Right hindlimb (tissue), 1 donor: ENCODE measurements around the gene MUC4.
"Not testable (repeated sequence)": the region's sequence is repeated elsewhere in the genome, so short reads cannot be mapped to it uniquely, and the experiment has no call there.

Experiments
- DNase-seq: peaks from one replicate; pipeline ENCODE4 v3.0.0-alpha.2; 2018

The MUC4 gene

DNA sequence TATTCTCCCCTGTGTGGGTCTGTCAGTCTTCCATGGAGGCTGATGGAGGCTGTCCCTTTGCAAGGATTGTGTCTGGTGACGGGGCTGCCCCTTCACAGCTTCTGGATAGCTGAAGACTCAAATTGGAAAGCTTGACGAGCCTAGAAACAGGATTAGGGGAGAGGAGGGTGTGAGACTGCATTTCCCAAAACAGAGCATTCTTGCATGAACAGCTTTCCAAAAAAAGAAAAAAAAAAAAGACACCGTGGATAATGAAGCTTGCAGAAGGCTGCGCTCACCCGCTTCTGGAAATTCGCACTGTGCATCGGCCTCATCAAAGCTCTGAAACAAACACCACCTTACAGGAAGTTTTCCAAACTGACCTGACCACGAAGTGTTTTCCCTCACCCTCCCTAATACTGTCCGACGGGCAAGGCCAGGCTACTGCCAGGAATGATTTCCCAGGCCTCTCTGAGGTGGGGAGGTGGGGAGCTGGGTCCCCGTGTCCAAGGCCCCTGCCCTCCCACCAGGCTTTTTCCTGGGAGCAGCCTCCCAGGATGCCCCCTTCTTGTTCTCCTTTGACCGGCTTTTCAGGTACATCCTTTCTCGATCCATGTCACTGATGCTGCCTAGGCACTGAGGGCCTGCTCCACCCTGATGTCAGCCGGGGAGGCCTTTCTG is 24.9 kb upstream of the MUC4 start:
- no peak for DNase-seq

DNA sequence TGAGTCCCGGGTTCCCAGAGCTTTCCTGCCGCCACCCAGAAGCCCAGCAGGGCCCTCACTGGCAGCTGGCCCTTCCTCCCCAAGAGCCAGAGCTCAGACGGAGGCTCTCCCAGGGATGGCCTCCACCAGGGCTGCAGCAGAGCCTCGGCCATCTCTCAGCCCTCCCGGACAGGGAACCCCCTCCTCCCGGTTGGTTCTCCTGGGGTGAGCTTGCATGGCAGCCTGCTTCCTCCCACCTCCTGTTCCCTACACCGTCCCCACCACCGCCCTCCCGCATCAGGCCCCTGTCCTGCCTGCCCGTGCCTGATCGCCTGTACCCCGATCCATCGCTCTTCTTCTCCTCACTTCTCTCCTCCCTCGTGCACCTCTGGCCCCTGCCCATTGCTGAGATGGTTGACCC is 24.1 kb upstream of the MUC4 start:
- DNase-seq = no peak

DNA sequence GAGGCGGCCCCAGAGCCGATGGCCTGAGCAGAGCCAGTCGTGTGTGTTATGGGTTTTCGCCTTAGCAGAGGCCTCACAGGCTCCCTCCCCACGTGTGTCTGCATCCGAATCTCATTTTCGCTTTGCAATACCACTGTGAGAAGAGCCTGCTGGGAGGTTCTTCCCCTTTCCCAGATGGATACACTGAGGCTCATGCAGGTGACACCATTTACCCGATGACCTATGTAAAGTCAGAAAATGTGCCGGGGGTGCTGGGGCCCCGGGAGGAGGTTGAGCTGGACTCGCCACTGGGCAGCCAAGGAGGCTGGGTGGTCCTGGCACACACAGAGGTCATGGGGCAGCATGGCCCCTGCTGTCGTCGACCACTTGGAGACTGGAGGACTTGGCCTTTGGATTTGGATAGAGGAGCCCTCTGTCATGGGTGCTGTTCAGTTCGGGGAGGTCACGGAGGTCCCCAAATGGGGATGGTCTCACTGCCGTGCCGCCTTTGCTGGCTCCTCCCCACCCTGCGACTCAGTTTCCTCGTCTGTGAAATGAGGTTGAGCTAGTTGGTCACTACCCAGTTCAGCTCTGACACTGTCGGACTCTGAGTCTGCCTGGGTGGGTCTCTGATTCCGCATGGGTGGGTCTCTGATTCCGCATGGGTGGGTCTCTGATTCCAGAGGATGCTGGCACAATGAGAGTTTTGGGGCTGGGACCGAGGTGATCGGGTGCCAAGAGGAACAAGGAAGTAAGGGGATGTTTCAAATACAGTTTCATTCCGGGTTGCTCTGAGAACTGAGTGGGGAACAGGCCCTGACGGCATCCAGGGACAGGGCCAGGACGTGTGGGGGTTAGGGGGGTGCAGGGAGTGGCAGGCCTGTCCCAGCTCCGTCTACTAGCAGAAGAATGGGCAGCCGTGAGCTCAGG is 23.2 kb upstream of the MUC4 start:
- DNase-seq = no peak

DNA sequence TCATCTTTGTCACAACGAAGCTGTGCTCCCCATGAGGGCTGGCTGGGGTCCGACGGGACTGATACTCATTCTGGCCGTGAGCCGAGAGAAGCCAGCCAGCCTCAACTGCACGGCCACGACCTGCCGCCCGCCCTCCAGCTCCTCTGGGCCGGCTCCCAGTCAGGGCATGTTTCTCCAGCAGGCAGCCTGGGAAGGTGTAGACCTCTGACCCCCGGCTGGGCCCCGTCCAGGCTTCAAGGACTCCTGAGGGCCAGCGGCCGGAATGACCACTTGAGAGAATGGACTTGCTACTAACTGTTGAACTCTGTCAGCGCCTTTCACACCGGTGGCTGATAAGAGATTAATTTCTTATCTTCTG is 18.1 kb upstream of the MUC4 start:
- DNase-seq = peak; percentile 11

DNA sequence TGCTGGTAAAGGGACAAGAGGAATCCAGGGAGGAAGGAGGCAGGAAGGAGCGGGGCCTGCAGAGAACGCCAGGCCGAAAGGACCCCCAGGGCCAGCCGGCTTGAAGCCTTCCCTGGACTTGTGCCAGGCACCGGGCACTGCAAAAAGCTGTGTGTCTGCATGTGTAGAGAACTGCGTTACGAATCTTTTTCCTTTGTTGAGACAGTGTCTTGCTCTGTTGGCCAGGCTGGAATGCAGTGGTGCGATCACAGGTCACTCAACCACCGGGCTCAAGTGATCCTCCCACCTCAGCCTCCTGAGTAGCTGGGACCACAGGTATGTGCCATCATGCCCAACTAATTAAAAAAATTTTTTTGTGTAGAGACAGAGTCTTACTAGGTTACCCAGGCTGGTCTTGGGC is 17.0 kb upstream of the MUC4 start:
- peak; percentile 11 for DNase-seq

DNA sequence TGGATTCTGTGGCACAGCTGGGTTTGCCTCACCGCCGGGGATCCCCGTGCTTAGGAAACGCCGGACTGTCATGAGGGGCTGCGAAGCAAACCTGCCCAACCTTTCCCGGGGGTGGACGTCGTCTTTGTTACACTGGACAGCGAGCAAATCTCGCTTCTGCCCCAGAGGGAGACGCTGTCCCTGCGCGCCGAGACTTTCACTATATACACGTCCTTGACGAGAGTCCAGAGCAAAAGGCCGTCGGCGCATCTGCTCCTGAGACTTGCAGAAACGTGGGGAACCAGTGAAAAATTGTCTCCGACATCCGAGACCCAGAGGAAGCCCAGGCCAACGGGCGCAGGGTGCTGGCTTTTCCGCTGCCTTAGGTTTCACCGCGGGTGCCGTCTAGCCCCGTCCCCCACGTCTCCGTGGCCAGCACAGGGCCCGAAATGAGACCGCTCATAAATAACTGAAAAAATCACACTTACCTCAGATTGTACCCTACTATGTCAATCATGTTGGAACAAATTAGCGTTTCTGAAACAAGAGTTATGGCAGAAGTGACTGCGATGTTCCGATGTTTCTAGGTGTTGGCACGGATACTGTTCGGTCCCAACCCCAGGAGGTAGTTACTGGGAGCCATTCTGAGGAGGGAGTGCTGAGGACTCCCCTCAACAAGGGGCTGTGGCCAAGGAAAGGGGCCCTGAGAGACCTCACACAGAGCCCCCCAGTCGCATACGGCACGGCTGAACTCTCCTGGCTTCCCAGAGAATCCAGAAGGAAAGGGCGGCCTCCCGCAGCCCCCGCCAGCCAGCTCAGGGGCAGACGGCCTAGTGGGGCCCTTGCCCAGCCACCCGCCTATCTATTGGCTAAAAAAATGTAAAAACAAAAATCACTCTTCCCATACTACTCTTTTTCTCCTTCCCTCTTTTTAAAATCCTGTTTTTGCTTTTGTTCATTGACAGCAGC is 14.4 kb upstream of the MUC4 start:
- DNase-seq = peak; percentile 1

DNA sequence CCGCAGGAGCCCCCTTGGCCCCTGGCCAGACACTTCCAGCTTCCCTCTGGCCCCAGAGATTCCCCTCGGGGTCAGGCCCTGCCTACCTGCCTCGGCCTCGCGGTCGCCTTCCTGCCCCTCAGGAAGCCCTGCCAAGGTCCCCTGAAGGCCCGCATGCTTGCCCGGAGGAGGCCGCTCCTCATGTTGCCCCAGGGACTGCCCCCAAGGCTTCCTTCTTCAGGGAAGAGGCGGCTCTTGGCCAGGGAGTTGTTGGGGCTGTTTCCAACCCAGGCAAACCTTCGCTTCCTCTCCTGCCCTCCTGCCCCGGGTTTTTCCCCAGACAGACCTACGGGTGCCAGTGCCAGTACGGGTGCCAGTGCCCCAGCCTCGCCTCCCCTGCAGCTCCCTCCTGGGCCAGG is 13.5 kb upstream of the MUC4 start:
- peak; percentile 2 for DNase-seq

DNA sequence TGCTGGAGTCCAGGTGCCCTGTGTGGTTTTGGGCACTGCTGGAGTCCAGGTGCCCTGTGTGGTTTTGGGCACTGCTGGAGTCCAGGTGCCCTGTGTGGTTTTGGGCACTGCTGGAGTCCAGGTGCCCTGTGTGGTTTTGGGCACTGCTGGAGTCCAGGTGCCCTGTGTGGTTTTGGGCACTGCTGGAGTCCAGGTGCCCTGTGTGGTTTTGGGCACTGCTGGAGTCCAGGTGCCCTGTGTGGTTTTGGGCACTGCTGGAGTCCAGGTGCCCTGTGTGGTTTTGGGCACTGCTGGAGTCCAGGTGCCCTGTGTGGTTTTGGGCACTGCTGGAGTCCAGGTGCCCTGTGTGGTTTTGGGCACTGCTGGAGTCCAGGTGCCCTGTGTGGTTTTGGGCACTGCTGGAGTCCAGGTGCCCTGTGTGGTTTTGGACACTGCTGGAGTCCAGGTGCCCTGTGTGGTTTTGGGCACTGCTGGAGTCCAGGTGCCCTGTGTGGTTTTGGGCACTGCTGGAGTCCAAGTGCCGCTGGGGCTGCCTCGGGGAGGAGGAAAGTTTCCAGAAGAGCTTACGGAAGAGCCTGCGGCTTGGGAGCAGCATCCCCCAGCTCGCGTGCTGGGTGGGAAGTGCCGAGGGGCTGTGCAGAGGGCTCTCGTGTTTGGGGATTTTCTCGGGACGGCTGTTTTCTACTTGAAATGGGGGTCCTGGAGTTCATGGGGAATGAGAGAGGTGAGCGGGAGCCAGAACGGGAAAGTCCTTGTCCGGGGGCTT is 12.9 kb upstream of the MUC4 start:
- DNase-seq = not testable (repeated sequence)

DNA sequence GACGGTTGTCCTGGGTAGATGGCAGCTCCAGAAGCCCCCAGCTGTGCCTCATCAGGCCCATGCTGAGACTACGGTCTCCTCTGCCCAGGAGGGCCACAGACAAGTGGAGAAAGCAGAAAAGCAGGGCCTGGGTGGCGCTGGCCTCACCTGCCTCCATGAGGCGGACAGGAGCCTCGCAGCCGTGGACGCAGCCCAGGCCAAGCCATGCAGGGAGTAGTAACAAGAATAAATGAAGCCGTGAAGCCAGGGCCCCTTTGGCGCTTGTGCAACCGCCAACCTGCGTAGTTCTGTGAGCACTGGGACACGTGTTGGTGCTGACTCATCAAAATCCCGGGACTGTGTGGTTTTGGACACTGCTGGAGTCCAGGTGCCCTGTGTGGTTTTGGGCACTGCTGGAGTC is 12.3 kb upstream of the MUC4 start:
- no peak for DNase-seq

DNA sequence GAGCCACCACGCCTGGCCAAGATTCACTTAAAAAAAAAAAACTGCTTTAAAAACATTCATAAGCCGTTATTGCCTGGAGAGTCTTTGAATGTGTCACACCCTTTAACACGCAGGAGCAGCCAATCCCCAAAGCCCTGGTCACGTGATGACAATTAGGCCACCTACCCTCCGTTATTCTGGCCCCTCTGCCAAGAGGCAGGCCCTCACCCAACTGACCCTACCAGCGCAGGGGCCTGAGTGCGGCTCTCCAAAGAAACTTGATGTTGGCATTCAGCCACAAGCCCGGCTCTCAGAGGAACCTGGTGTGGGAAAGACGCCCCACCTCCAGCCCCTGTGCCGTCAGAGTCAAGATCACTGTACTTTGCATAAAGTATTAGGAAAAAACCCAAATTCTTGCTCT is 11.6 kb upstream of the MUC4 start:
- DNase-seq = no peak

DNA sequence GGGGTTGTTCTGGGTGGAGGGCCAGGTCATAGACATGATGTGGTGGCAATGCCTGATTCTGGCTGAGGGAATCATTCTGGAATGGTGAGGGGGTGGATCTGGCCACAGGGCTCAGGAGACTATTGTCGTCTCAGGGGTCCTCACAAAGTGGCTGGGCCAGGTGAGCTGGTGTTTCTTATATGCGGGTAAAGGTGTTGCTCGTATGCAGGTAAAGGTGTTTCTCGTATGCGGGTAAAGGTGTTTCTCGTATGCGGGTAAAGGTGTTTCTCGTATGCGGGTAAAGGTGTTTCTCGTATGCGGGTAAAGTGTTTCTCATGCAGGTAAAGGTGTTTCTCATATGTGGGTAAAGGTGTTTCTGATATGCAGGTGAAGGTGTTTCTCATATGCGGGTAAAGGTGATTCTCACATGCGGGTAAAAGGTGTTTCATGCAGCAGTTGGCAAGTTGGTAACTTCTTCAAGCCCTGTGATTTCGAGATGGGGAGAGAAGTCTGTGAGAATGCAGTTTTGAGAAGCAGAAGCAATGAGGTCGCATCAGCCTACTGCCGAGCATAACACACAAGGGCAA is 10.5 kb upstream of the MUC4 start:
- DNase-seq = no peak

DNA sequence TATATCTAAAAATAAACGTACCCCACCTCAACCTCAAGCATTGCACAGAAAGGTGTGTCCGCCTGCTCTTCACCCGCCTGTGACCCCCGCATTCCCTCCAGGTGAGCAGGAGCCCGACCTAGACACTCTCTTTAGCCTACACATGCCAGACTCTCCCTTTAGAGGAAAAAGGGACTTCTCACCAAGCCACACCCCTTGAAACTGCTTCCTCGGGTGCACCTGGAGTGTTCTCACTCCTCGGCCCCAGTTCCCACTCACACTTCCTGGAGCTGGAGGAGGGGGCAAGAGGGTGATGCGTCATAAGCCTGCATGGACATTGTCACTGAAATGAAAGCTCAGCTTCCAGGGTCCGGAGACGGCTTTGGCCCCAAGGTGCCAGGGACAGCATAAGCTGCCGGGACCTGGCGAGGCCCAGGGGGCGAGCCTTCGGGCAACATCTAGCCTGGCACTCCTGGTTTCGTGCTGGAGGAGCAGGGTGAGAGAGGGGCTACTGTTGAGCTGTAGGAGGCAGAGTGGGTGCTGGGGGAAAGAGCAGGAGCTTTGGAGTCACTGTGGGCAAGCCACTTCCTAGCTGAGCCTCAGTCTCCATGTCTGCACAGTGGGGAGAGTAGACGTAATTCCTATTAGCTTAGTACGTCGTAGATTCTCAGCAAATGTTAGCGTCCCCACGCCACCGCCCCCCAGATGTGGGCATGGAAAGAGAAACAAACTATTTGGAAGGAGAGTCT is 9.8 kb upstream of the MUC4 start:
- no peak for DNase-seq

DNA sequence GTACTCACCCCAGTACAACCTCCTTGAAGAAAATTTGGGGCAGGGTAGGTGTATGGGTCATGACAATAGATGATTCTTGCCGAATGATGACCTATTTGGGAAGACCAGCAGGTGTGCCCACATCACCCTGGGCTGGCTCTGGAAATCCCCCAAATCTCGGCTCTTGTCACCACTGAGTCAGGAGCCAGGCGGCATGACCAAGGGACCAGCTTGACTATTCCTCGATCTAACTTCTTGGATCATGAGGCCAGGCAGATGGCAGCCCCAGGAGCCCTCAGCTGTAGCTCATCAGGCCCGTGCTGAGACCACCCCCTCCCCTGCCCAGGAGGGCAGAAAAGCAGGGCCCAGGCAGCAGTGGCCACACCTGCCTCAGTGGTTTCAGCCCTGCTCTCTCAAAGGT is 9.2 kb upstream of the MUC4 start:
- no peak for DNase-seq

DNA sequence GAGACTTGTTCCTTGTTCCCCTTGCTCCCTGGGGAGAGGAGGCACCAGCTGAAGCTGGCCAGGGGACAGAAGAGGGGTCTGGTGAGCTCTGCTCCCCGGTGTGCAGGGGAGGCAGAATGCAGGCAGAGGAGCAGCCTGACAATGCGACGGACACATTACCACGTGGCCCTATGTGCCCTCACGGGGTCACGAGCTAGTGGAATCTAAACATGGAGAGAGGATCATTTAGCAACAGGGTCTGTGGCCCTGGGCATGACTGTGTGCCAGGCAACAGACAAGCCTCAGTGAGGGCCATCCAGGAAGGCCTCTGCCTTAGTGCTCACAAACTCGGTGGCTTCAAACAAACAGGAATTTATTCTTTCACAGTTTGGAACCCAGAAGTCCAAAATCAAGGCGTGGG is 8.5 kb upstream of the MUC4 start:
- DNase-seq = no peak

DNA sequence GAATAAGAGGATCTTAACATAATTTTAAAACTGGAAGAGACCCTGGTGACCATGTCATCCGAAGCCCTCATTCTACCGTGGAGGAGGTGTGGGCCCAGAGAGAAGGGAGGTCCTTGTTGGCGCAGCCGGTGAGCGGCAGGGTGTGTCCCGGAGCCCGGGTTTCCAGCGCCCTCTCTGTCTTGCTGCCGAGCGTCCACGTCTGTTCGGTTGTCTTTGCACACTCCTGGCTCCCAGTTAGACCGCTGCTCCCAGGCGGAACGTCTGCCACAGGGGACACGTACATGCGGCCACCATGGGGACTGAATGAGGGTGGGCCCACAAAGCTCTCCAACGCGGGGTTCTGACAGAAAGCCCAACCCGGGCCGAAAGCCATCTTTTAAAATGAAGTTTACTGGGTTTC is 6.6 kb upstream of the MUC4 start:
- DNase-seq = no peak

DNA sequence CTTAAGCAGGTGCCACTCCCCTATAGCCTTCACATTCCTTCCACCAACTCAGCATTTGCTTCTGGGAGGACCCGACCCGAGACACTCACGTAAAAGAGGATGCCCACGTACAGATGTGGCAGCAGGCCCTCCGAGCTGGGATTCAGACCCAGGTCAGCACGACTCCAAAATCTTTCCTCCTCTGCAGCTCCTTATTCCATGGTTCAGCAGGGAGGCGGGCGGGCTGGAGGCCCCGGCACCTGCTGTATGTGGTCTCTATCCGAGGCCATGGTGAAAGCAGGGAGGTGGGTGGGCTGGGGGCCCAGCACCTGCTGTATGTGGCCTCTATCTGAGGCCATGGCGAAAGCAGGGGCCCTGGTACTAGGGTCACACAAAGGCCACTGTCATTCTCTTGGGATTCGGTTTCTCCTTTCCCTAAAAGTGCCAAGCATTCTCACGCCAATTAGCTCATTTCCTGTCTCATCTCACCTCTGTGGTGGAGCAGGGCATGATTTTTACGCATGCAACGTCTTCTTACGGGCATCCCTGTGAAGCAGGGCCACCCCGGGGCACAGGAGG is 5.9 kb upstream of the MUC4 start:
- DNase-seq = no peak

DNA sequence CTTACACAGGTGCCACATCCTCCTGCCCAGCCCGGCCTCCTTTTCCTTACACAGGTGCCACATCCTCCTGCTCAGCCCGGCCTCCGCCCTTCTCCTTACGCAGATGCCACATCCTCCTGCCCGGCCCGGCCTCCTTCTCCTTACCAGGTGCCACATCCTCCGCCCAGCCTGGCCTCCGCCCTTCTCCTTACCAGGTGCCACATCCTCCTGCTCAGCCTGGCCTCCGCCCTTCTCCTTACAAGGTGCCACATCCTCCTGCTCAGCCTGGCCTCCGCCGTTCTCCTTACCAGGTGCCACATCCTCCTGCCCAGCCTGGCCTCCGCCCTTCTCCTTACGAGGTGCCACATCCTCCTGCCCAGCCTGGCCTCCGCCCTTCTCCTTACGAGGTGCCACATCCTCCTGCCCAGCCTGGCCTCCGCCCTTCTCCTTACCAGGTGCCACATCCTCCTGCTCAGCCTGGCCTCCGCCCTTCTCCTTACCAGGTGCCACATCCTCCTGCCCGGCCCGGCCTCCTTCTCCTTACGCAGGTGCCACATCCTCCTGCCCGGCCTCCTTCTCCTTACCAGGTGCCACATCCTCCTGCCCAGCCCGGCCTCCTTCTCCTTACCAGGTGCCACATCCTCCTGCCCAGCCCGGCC is 4.7 kb upstream of the MUC4 start:
- not testable (repeated sequence) for DNase-seq

DNA sequence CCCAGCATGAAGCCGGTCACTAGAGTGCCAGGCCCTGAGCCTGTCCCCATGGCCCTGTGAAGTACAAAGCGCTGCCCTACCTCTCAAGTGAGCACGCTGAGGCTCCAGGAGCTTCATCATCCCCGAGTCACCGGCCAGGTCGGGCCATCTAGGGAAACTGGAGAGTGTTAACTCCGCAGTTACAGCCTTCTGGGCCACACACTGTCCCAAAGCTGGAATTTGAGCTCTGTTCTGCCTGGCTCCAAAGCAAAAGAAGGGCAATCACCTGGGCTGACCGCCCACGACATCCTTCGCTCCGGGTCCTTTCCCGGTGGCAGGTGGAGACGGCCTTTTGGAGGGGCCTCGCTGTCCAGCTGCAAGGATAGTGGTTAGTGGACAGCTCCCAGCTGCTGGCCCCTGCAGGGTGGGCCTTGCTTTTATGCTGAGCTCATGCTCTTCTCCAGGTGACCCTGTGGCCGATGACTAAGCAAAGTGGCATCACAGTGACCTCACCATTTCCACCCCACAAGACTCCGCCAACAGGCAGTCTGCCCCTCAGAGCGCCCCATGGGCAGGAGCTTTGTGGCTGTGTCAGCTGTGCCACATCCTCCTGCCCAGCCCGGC is 3.5 kb upstream of the MUC4 start:
- DNase-seq = no peak

DNA sequence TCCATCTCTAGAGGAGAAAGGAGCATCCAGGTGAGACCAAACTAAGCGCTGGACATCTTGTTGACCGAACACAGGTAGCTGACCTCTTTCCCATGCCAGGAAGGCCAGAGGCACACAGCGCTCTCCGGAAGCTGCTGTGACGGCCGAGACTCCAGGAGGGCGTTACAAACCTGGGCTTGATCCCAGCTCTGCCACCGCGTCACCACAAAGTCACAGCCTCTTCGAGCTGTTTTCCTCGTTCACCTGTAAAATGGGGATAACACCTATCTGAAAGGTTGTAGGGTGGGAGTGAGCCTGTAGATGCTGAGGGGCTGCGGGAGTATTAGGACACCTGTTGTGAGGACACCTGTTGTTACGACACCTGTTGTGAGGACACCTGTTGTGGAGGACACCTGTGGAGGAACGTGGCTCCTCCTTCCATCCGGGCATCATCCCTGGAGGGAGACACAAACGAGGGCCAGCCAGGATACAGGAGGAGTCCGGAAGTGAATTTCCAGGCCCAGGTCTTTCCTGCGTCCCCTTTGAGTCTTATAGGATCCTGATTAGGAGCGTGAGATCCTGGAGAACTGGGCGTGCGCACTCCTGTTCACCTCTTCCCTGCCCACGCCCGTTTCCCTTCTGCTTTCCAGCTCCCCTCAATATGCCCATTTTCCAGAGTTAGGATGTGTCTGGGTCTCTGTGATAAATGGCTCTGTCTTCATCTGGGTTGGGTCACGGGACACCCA is 2.3 kb upstream of the MUC4 start:
- no peak for DNase-seq

DNA sequence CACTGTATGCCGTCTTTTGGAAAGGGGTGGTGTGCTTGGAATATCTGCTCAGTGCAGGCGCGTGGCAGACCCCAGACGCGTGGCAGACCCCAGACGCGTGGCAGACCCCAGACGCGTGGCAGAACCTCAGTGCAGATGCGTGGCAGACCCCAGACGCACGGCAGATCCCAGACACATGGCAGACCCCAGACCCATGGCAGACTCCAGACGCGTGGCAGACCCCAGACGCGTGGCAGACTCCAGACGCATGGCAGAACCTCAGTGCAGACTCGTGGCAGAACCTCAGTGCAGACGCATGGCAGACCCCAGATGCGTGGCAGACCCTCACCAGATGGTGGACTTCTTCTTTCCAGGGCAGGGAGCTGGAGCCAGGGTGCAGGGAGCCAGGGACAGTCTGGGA is 637 bp upstream of the MUC4 start:
- peak; percentile 2 for DNase-seq
